ENCODE data around the gene PDE6G.
A peak's percentile ranks its signal among the peaks of the same experiment; 100 is the strongest.

PDE6G gene

GRCh38 chr17:81644496-81644895 lies 11.8 kb downstream of the PDE6G start:
- no peak for DNase-seq (ENCODE audit: low read depth)
- no peak overlapping the region for H3K4me3 ChIP-seq (ENCODE audit: low read length)
- no peak for TF ChIP-seq CTCF (conservative IDR thresholded peaks at IDR 0.05; ENCODE audit: low read length)

- peak; percentile 68 for DNase-seq (ENCODE audit: low read depth)
- no peak for TF ChIP-seq CTCF (conservative IDR thresholded peaks at IDR 0.05; ENCODE audit: low read length)
- H3K4me3 ChIP-seq (ENCODE audit: low read length), result no peak overlapping the region
Measured at GRCh38 chr17:81641825-81642489, 14.4 kb downstream of the PDE6G start.

GRCh38 chr17:81640011-81640410 lies 16.3 kb downstream of the PDE6G start:
- no peak overlapping the region for H3K4me3 ChIP-seq (ENCODE audit: low read length)
- DNase-seq (ENCODE audit: low read depth), result no peak
- TF ChIP-seq CTCF (conservative IDR thresholded peaks at IDR 0.05; ENCODE audit: low read length), result no peak

GRCh38 chr17:81638683-81639082 lies 17.7 kb downstream of the PDE6G start:
- DNase-seq (ENCODE audit: low read depth), result no peak
- H3K4me3 ChIP-seq (ENCODE audit: low read length), result no peak overlapping the region
- no peak for TF ChIP-seq CTCF (conservative IDR thresholded peaks at IDR 0.05; ENCODE audit: low read length)

GRCh38 chr17:81636505-81637288 lies 19.6 kb downstream of the PDE6G start, which contains the start of the genes NPLOC4 and TSPAN10:
Gene NPLOC4, minus strand, starts transcription at chr17:81637112. Its CDS starts 182 bp downstream, at chr17:81636930.
Gene TSPAN10, plus strand, starts transcription at chr17:81637196. Its CDS starts 5,217 bp downstream, at chr17:81642413.
- H3K4me3 ChIP-seq (ENCODE audit: low read length), result peak within 1 kb of the TSS; percentile 91
- no peak for TF ChIP-seq CTCF (conservative IDR thresholded peaks at IDR 0.05; ENCODE audit: low read length)
- peak; percentile 79 for DNase-seq (ENCODE audit: low read depth)

- H3K4me3 ChIP-seq (ENCODE audit: low read length), result peak overlapping the region; percentile 91
- DNase-seq (ENCODE audit: low read depth), result peak; percentile 49
- no peak for TF ChIP-seq CTCF (conservative IDR thresholded peaks at IDR 0.05; ENCODE audit: low read length)
Measured at GRCh38 chr17:81635973-81636504, 20.3 kb downstream of the PDE6G start.

Data from AG10803 (cell line).